Neural progenitor cell (in vitro differentiated cells): ENCODE results near the gene NKTR. TPM values are rescaled to one million over a fixed set of nuclear protein-coding genes. Genes with fewer than 3 reads are reported as not detected.

Experiments
- DNase-seq: peaks from one replicate; pipeline ENCODE4 v3.0.0-alpha.2; 2016; ENCODE audit warnings: low spot score
- H2AFZ ChIP-seq: fragments of 200-600 bp; sonication (generic); replicated peaks from 2 replicates; pipeline ENCODE4 v1.6.1; 2016; ENCODE audit warnings: antibody characterized with exemption
- H3F3A ChIP-seq: fragments of 200-600 bp; sonication (generic); 2 replicates; pipeline ENCODE4 v1.6.1; 2016; ENCODE audit warnings: antibody characterized with exemption, low read depth
- H3K27ac ChIP-seq: fragments of 200-600 bp; sonication (generic); 2 replicates; pipeline ENCODE4 v1.5.1; 2016; ENCODE audit warnings: mild to moderate bottlenecking
- H3K27me3 ChIP-seq: fragments of 200-600 bp; sonication (generic); 2 replicates; pipeline ENCODE4 v1.6.1; 2016; ENCODE audit warnings: mild to moderate bottlenecking, moderate library complexity
- H3K36me3 ChIP-seq: fragments of 200-600 bp; sonication (generic); 2 replicates; pipeline ENCODE4 v1.5.1; 2016
- H3K4me1 ChIP-seq: fragments of 200-600 bp; sonication (generic); 2 replicates; pipeline ENCODE4 v1.6.1; 2016; ENCODE audit warnings: mixed run types
- H3K4me2 ChIP-seq: fragments of 200-600 bp; sonication (generic); 2 replicates; pipeline ENCODE4 v1.6.1; 2016
- H3K4me3 ChIP-seq: fragments of 200-600 bp; sonication (generic); 2 replicates; pipeline ENCODE4 v1.5.1; 2016
- H3K79me2 ChIP-seq: fragments of 200-600 bp; sonication (generic); 2 replicates; pipeline ENCODE4 v1.6.1; 2016; ENCODE audit warnings: low read depth
- H3K9ac ChIP-seq: fragments of 200-600 bp; sonication (generic); 2 replicates; pipeline ENCODE4 v1.6.1; 2016
- H3K9me3 ChIP-seq: fragments of 200-600 bp; sonication (generic); 2 replicates; pipeline ENCODE4 v1.5.1; 2016; ENCODE audit warnings: low read depth
- H4K20me1 ChIP-seq: fragments of 200-600 bp; sonication (generic); 2 replicates; pipeline ENCODE4 v1.6.1; 2016; ENCODE audit warnings: low read depth
- H3K27ac Mint-ChIP-seq: 3 replicates; pipeline ENCODE4 v1.8.0; 2021; ENCODE audit warnings: mixed read lengths
- H3K27me3 Mint-ChIP-seq: 2 replicates; pipeline ENCODE4 v1.8.0; 2022; ENCODE audit warnings: low read depth, mild to moderate bottlenecking, inconsistent platforms, moderate library complexity, mixed read lengths; ENCODE audit not compliant: insufficient read depth
- H3K36me3 Mint-ChIP-seq: 3 replicates; pipeline ENCODE4 v1.8.0; 2021; ENCODE audit warnings: mixed read lengths
- H3K4me1 Mint-ChIP-seq: 3 replicates; pipeline ENCODE4 v1.8.0; 2021; ENCODE audit warnings: mixed read lengths
- H3K4me3 Mint-ChIP-seq: 3 replicates; pipeline ENCODE4 v1.8.0; 2021; ENCODE audit warnings: mild to moderate bottlenecking, moderate library complexity, mixed read lengths
- H3K9me3 Mint-ChIP-seq: 3 replicates; pipeline ENCODE4 v1.8.0; 2020; ENCODE audit warnings: mixed read lengths
- EZH2 ChIP-seq: fragments of 200-600 bp; sonication (generic); IDR thresholded peaks from 2 replicates; pipeline ENCODE4 v1.6.1; 2017; ENCODE audit warnings: antibody characterized with exemption, mild to moderate bottlenecking, moderate library complexity
- EZH2phosphoT487 ChIP-seq: fragments of 200-600 bp; sonication (generic); IDR thresholded peaks from 2 replicates; pipeline ENCODE4 v1.6.1; 2017; ENCODE audit warnings: antibody characterized with exemption
- total RNA-seq: library from RNA; depleted of rRNA; stranded (reverse); fragments of >200 nt; gene quantifications from 2 replicates; pipeline ENCODE4 v1.2.3, GENCODE V29; 2015; ENCODE audit warnings: low replicate concordance
- TF ChIP-seq, protein P1 (sequence below): fragments of 200-600 bp; sonication (generic); IDR thresholded peaks from 2 replicates; pipeline ENCODE4 v1.5.1; 2017; ENCODE audit warnings: antibody characterized with exemption, mild to moderate bottlenecking

NKTR gene
- total RNA-seq, 1 donor from 2014 or later, result 190 TPM

DNA sequence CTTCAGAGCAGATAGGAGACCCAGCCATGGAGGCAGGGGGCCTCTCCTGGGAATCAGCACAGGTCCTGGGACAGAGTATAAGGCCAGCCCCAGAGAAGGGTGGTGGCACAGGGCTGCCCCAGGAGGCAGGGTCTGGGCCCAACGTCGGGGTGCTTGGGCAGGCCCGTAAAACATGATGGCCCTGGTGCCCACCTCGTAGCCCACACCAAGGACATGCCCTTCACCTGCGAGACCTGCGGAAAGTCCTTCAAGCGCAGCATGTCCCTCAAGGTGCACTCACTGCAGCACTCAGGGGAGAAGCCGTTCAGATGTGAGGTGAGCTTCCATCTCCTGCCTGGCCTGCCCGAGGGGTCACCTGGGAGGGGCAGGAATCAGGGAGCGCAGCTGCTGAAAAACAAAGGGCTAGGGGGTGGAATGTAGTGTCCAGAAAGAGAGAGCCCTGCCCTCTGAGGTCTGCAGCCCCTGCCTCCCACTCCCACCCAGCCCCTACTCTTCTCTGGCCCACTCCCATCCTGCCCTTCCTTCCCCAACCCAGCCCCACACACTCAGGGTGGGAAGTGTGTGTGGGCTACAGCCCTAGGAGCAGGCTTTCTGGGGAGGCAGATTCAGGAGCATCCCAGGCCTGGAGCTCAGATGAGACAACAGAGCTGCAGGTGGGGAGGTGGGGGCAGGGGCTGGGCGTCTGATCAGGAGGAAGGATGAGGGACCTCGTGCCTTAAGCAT, 62.5 kb downstream of the NKTR start:
- H3K27ac Mint-ChIP-seq, result no peak overlapping the region

DNA sequence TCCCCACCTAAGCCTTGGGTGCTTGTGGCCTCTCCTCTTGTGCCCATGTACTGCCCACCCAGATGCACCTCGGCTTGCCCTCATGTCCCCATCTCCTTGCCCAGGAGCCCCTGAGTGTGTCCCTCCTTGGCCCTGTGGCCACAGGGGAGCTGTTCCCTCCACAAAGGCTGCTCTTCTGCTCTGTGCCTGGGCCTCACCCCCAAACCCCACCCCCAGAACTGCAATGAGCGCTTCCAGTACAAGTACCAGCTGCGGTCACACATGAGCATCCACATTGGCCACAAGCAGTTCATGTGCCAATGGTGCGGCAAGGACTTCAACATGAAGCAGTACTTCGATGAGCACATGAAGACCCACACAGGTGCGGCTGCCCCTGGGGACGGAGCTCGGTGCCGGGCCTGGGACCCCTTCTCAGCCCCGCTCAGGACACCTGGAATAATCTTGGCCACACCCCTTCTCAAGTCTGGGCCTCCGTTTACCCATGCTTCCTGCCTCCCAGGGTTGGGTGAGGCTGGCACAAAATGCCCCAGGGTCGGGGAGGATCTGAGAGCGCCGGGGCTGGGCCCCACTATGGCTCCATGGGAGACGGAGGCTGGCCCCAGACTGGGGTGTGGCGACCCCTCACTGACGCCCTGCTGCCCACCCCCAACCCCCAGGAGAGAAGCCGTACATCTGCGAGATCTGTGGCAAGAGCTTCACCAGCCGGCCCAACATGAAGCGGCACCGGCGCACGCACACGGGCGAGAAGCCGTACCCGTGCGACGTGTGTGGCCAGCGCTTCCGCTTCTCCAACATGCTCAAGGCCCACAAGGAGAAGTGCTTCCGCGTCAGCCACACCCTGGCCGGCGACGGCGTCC, 63.3 kb downstream of the NKTR start:
- no peak overlapping the region for H3K27ac Mint-ChIP-seq
- no peaks in the 10 kb centered on the region for H3K27me3 ChIP-seq
- peaks cover 5% of the 10 kb centered on the region for H3K9me3 Mint-ChIP-seq
- H3K4me2 ChIP-seq, result no peak overlapping the region
- H3K27me3 Mint-ChIP-seq, result peaks cover 4% of the 10 kb centered on the region
- no peaks in the 10 kb centered on the region for H3K79me2 ChIP-seq
- no peak overlapping the region for H2AFZ ChIP-seq
- no peaks in the 10 kb centered on the region for H4K20me1 ChIP-seq
- no peak overlapping the region for H3K9ac ChIP-seq
- TF ChIP-seq EZH2phosphoT487, result no peak
- TF ChIP-seq EZH2, result no peak
- TF ChIP-seq, protein P1, sequence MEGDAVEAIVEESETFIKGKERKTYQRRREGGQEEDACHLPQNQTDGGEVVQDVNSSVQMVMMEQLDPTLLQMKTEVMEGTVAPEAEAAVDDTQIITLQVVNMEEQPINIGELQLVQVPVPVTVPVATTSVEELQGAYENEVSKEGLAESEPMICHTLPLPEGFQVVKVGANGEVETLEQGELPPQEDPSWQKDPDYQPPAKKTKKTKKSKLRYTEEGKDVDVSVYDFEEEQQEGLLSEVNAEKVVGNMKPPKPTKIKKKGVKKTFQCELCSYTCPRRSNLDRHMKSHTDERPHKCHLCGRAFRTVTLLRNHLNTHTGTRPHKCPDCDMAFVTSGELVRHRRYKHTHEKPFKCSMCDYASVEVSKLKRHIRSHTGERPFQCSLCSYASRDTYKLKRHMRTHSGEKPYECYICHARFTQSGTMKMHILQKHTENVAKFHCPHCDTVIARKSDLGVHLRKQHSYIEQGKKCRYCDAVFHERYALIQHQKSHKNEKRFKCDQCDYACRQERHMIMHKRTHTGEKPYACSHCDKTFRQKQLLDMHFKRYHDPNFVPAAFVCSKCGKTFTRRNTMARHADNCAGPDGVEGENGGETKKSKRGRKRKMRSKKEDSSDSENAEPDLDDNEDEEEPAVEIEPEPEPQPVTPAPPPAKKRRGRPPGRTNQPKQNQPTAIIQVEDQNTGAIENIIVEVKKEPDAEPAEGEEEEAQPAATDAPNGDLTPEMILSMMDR, result no peak
- peaks cover 9% of the 10 kb centered on the region for H3K4me1 Mint-ChIP-seq
- no peak for DNase-seq
- H3K36me3 ChIP-seq, result no peaks in the 10 kb centered on the region
- H3K4me3 ChIP-seq, result no peak overlapping the region
- no peaks in the 10 kb centered on the region for H3K4me1 ChIP-seq
- H3K4me3 Mint-ChIP-seq, result no peak overlapping the region
- no peak overlapping the region for H3K27ac ChIP-seq
- H3K36me3 Mint-ChIP-seq, result peaks cover 6% of the 10 kb centered on the region
- H3K9me3 ChIP-seq, result no peaks in the 10 kb centered on the region
- no peaks in the 10 kb centered on the region for H3F3A ChIP-seq

More for the DNA sequence above, 62.5 kb downstream of the NKTR start:
- H3K9ac ChIP-seq, result no peak overlapping the region
- peaks cover 3% of the 10 kb centered on the region for H3K27me3 Mint-ChIP-seq
- H3K79me2 ChIP-seq, result no peaks in the 10 kb centered on the region
- TF ChIP-seq, protein P1, result no peak
- no peak for TF ChIP-seq EZH2phosphoT487
- TF ChIP-seq EZH2, result no peak
- no peaks in the 10 kb centered on the region for H3K4me1 ChIP-seq
- peaks cover 9% of the 10 kb centered on the region for H3K4me1 Mint-ChIP-seq
- H3K4me3 ChIP-seq, result no peak overlapping the region
- DNase-seq, result no peak
- H4K20me1 ChIP-seq, result no peaks in the 10 kb centered on the region
- no peak overlapping the region for H3K27ac ChIP-seq
- H3K36me3 ChIP-seq, result no peaks in the 10 kb centered on the region
- H3K9me3 Mint-ChIP-seq, result peaks cover 3% of the 10 kb centered on the region
- no peaks in the 10 kb centered on the region for H3F3A ChIP-seq
- no peaks in the 10 kb centered on the region for H3K27me3 ChIP-seq
- no peaks in the 10 kb centered on the region for H3K9me3 ChIP-seq
- peaks cover 6% of the 10 kb centered on the region for H3K36me3 Mint-ChIP-seq
- no peak overlapping the region for H3K4me3 Mint-ChIP-seq
- no peak overlapping the region for H2AFZ ChIP-seq
- H3K4me2 ChIP-seq, result no peak overlapping the region

DNA sequence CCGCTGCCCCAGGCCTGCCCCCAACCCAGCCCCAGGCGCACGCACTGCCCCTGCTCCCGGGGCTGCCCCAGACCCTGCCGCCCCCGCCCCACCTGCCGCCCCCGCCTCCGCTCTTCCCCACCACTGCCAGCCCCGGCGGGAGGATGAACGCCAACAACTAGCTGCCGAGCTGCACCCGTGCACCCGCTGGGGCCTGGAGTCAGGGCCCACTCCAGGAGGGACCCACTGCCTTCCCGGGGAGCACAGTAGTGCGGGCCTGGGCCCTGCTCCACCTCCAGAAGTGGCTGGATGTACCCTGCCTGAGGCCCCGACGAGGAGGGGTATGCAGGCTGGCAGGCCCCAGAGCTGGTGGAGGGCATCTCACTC, 63.9 kb downstream of the NKTR start:
- Histone ChIP-seq H3K27ac (no peak overlapping the region), H3K36me3 (no peaks in the 10 kb centered on the region), H3K4me2 (no peak overlapping the region), H3K9me3 (no peaks in the 10 kb centered on the region), H3K79me2 (no peaks in the 10 kb centered on the region), H2AFZ (no peak overlapping the region), H3K9ac (no peak overlapping the region), H3F3A (no peaks in the 10 kb centered on the region), H3K4me3 (no peak overlapping the region), H3K27me3 (no peaks in the 10 kb centered on the region), H4K20me1 (no peaks in the 10 kb centered on the region), H3K4me1 (no peaks in the 10 kb centered on the region)
- Mint-ChIP-seq H3K27ac (no peak overlapping the region), H3K4me1 (peaks cover 9% of the 10 kb centered on the region), H3K27me3 (peaks cover 4% of the 10 kb centered on the region), H3K9me3 (peaks cover 7% of the 10 kb centered on the region), H3K4me3 (no peak overlapping the region), H3K36me3 (peaks cover 6% of the 10 kb centered on the region)
- TF ChIP-seq EZH2, result no peak
- TF ChIP-seq, protein P1, result no peak
- DNase-seq, result no peak
